Lung (tissue), 13 donors: ENCODE results near the gene DNPEP. TPM values are rescaled to one million over a fixed set of nuclear protein-coding genes. Genes with fewer than 3 reads are reported as not detected.

Experiments used
- ATAC-seq: fragments of 200-7000 bp; cut with Tn5 transposase; one replicate; pipeline ENCODE4 v1.9.1; 2020; ENCODE audit warnings: moderate number of reproducible peaks; ENCODE audit not compliant: insufficient read depth, low FRiP score
- DNase-seq, 3 donors: peaks; one replicate each; pipeline ENCODE4 v3.0.0-alpha.2; 2013 to 2017
- H3K27ac ChIP-seq, 2 donors: one replicate each; pipeline ENCODE4 v1.5.1; 2013; ENCODE audit warnings: mild to moderate bottlenecking in 2 of 2, moderate library complexity in 2 of 2, control low read depth in 1 of 2, inconsistent platforms in 1 of 2, low read depth in 1 of 2, low read length in 1 of 2
- H3K27me3 ChIP-seq, 3 donors: one replicate each; pipeline ENCODE4 v1.5.1; 2013; ENCODE audit warnings: low read length in 2 of 3; ENCODE audit not compliant: control insufficient read depth in 3 of 3, insufficient read depth in 3 of 3
- H3K36me3 ChIP-seq, 4 donors: one replicate each; pipeline ENCODE4 v1.5.1; 2013; ENCODE audit warnings: low read length in 4 of 4, mild to moderate bottlenecking in 1 of 4, moderate library complexity in 1 of 4; ENCODE audit not compliant: control insufficient read depth in 4 of 4, insufficient read depth in 4 of 4
- H3K4me1 ChIP-seq, 5 donors: one replicate each; pipeline ENCODE4 v1.5.1; 2013; ENCODE audit warnings: low read length in 5 of 5, mild to moderate bottlenecking in 2 of 5, moderate library complexity in 1 of 5; ENCODE audit not compliant: control insufficient read depth in 5 of 5, insufficient read depth in 5 of 5
- H3K4me3 ChIP-seq: one replicate; pipeline ENCODE4 v1.5.1; 2013; ENCODE audit warnings: mild to moderate bottlenecking, control low read depth, moderate library complexity
- H3K9ac ChIP-seq, 2 donors: one replicate each; pipeline ENCODE4 v1.5.1; 2013; ENCODE audit warnings: low read length in 2 of 2, control low read depth in 1 of 2; ENCODE audit not compliant: insufficient read depth in 1 of 2
- H3K9me3 ChIP-seq, 4 donors: one replicate each; pipeline ENCODE4 v1.5.1; 2013; ENCODE audit warnings: low read length in 3 of 4, mild to moderate bottlenecking in 1 of 4, moderate library complexity in 1 of 4; ENCODE audit not compliant: control insufficient read depth in 4 of 4, insufficient read depth in 3 of 4
- CTCF ChIP-seq: IDR thresholded peaks from 2 replicates; pipeline ENCODE4 v1.5.1; 2012; ENCODE audit warnings: mild to moderate bottlenecking; ENCODE audit errors: control extremely low read depth, extremely low read depth
- WGBS, 2 donors: extraction: QIAGEN DNeasy Blood & Tissue Kit; methylation state at CpG; one replicate each; pipeline ENCODE4 v1.1.7; 2013; 5-methylcytosine and 5-hydroxymethylcytosine counted together
- polyA plus RNA-seq, 2 donors: library from polyadenylated mRNA; stranded (reverse); fragments of 200-250 nt; gene quantifications; one replicate each; pipeline ENCODE4 v1.2.1, GENCODE V29; 2013
- small RNA-seq: library from RNA; depleted of rRNA; stranded (forward); fragments of <200 nt; gene quantifications from one replicate; pipeline ENCODE3, GENCODE V24; 2014; ENCODE audit warnings: low replicate concordance
- total RNA-seq, 2 donors: library from RNA; depleted of rRNA in 1 of 2; stranded (reverse); fragments of >200 nt in 1 of 2; gene quantifications; one replicate each; pipeline ENCODE4 v1.2.1, GENCODE V29; 2014 to 2021
- donor health status: control.
- donor health status: control.
- donor health status: Bipolar disorder and iron deficiency.
- donor health status: healthy.
- donor health status: DM: yes; HTN: yes; CAD: no.

The DNPEP gene
- total and polyA plus RNA-seq, 4 donors = 73.7 to 89.7 (median 80.8) TPM

DNA sequence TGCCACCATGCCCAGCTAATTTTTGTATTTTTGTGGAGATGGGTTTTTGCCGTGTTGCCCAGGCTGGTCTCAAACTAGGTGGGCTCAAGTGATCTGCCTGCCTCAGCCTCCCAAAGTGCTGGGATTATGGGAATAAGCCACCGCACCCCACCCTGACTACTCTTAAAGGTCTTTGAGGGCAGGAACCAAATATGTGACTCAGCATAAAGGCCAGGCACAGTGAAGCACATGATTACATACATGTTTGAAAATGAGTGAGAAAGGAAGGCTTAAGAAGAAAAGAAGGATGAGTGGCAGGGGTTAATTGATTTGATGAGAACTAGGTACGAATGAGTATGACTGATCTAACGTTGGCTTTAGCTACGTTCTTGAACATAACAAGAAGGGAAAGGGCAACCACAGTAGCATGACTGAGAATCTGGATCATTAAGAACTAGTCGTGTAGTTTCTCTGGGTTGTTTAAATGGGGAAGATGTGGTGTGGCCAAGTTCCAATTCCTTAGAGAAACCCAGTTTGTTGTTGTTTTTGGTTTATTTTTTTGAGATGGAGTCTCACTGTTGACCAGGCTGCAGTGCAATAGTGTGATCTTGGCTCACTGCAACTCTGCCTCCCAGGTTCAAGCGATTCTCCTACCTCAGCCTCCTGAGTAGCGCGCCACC is 61.9 kb downstream of the DNPEP start:
- Histone ChIP-seq H3K9me3 (peaks cover 0 to 2% (median 0%) of the 10 kb centered on the region in 4 donors), H3K36me3 (no peaks in the 10 kb centered on the region), H3K27me3 (peaks cover 2 to 17% (median 4%) of the 10 kb centered on the region in 3 donors), H3K27ac (no peak overlapping the region), H3K4me1 (no peaks in the 10 kb centered on the region), H3K9ac (no peak overlapping the region), H3K4me3 (no peak overlapping the region)
- TF ChIP-seq CTCF = no peak
- 58 to 63% methylated on average over 9 of the region's 9 CpGs for WGBS, 2 donors
- no peak for ATAC-seq
- no peak for DNase-seq

- no peak overlapping the region for H3K9ac ChIP-seq
- peaks cover 0 to 2% (median 0%) of the 10 kb centered on the region in 4 donors for H3K9me3 ChIP-seq
- DNase-seq (no peak), ATAC-seq (no peak)
- TF ChIP-seq CTCF = no peak
- no peaks in the 10 kb centered on the region for H3K4me1 ChIP-seq
- H3K4me3 ChIP-seq = no peak overlapping the region
- no peaks in the 10 kb centered on the region for H3K36me3 ChIP-seq
- WGBS, 2 donors = 88 to 92% methylated on average over 4 of the region's 4 CpGs
- H3K27me3 ChIP-seq = peaks cover 2 to 16% (median 4%) of the 10 kb centered on the region in 3 donors
- H3K27ac ChIP-seq = no peak overlapping the region
Measured at GRCh38 chr2:219325136-219325535, 62.6 kb downstream of the DNPEP start.

DNA sequence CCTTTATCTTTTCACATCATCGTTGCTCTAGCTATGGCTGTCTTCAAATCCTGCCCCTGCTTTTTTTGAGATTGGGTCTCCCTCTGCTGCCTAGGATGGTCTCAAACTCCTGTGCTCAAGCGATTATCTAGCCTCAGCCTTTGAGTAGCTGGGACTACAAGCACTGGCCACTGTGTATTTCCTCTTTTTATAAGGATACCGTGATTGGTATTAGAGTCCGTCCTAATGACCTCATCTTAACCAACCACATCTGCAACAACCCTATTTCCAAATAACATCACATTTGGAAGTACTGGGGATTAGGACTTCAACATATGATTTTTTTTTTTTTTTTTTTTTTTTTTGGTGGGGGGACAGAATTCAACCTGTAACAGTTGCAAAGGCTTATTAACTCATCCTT is 64.3 kb downstream of the DNPEP start:
- ATAC-seq = no peak
- 55 to 66% methylated on average over 4 of the region's 4 CpGs for WGBS, 2 donors
- no peak for TF ChIP-seq CTCF
- Histone ChIP-seq H3K9ac (no peak overlapping the region), H3K27me3 (peaks cover 0 to 13% (median 4%) of the 10 kb centered on the region in 3 donors), H3K27ac (no peak overlapping the region), H3K4me1 (no peaks in the 10 kb centered on the region), H3K4me3 (no peak overlapping the region), H3K9me3 (no peaks in the 10 kb centered on the region), H3K36me3 (no peaks in the 10 kb centered on the region)
- DNase-seq = no peak

Small RNAs within 50 kb of the gene (small RNA-seq; reads per million reads assigned to genes)
- not detected for gene AC053503.3

Other genes with a start within 250 kb of the DNPEP start
- 10 to 100 TPM; 13.3 to 21.1 TPM for gene NHEJ1, start 227.1 kb downstream of the DNPEP start, total RNA-seq
- 10 to 100 TPM in 1 of 2 donors, 1 to 10 TPM in 1; 8.4 to 11.7 TPM for gene NHEJ1, start 227.1 kb downstream of the DNPEP start, polyA plus RNA-seq
- gene SLC23A3, start 217.9 kb downstream of the DNPEP start, total RNA-seq = 1 to 10 TPM; 2.0 to 2.5 TPM
- 1 to 10 TPM in 1 of 2 donors, under 1 TPM in 1; 0.80 to 1.7 TPM for gene SLC23A3, start 217.9 kb downstream of the DNPEP start, polyA plus RNA-seq
- gene CNPPD1, start 211.0 kb downstream of the DNPEP start, total RNA-seq = 10 to 100 TPM; 27.5 to 66.9 TPM
- gene CNPPD1, start 211.0 kb downstream of the DNPEP start, polyA plus RNA-seq = 10 to 100 TPM; 37.2 to 60.1 TPM
- 10 to 100 TPM; 42.1 to 80.6 TPM for gene RETREG2, start 209.6 kb downstream of the DNPEP start, total RNA-seq
- 10 to 100 TPM; 46.8 to 56.6 TPM for gene RETREG2, start 209.6 kb downstream of the DNPEP start, polyA plus RNA-seq
- 10 to 100 TPM; 28.2 to 41.4 TPM for gene ZFAND2B, start 181.1 kb downstream of the DNPEP start, total RNA-seq
- gene ZFAND2B, start 181.1 kb downstream of the DNPEP start, polyA plus RNA-seq = 10 to 100 TPM; 37.7 to 45.1 TPM
- gene ABCB6, start 169.0 kb downstream of the DNPEP start, total RNA-seq = 10 to 100 TPM; 17.2 to 40.4 TPM
- gene ABCB6, start 169.0 kb downstream of the DNPEP start, polyA plus RNA-seq = 10 to 100 TPM; 27.7 to 49.4 TPM
- 10 to 100 TPM; 49.1 TPM for gene ATG9A, start 158.3 kb downstream of the DNPEP start, total RNA-seq
- 10 to 100 TPM; 22.5 to 36.1 TPM for gene ATG9A, start 158.3 kb downstream of the DNPEP start, polyA plus RNA-seq
- gene ANKZF1, start 158.1 kb downstream of the DNPEP start, total RNA-seq = 100 to 1,000 TPM in 1 of 2 donors, 10 to 100 TPM in 1; 40.1 to 101 TPM
- 10 to 100 TPM; 22.3 to 28.4 TPM for gene ANKZF1, start 158.1 kb downstream of the DNPEP start, polyA plus RNA-seq
- gene GLB1L, start 142.5 kb downstream of the DNPEP start, total RNA-seq = 10 to 100 TPM; 18.1 to 18.7 TPM
- 1 to 10 TPM; 7.5 to 9.1 TPM for gene GLB1L, start 142.5 kb downstream of the DNPEP start, polyA plus RNA-seq
- gene STK16, start 142.4 kb downstream of the DNPEP start, total RNA-seq = 10 to 100 TPM; 16.2 to 25.7 TPM
- gene STK16, start 142.4 kb downstream of the DNPEP start, polyA plus RNA-seq = 10 to 100 TPM; 25.2 to 50.5 TPM
- 10 to 100 TPM in 1 of 2 donors, 1 to 10 TPM in 1; 5.7 to 20.3 TPM for gene TUBA4B, start 134.7 kb downstream of the DNPEP start, total RNA-seq
- 10 to 100 TPM in 1 of 2 donors, 1 to 10 TPM in 1; 8.7 to 12.2 TPM for gene TUBA4B, start 134.7 kb downstream of the DNPEP start, polyA plus RNA-seq
- 10 to 100 TPM; 15.6 to 37.9 TPM for gene TUBA4A, start 134.0 kb downstream of the DNPEP start, total RNA-seq
- gene TUBA4A, start 134.0 kb downstream of the DNPEP start, polyA plus RNA-seq = 10 to 100 TPM; 48.1 to 82.1 TPM
- gene DNAJB2, start 108.5 kb downstream of the DNPEP start, total RNA-seq = 10 to 100 TPM; 77.3 to 79.6 TPM
- gene DNAJB2, start 108.5 kb downstream of the DNPEP start, polyA plus RNA-seq = 10 to 100 TPM; 63.7 to 73.4 TPM
- gene PTPRN, start 78.5 kb downstream of the DNPEP start, total RNA-seq = 1 to 10 TPM in 1 of 2 donors, under 1 TPM in 1; 0.21 to 2.6 TPM
- under 1 TPM; 0.11 to 0.22 TPM for gene PTPRN, start 78.5 kb downstream of the DNPEP start, polyA plus RNA-seq
- gene RESP18, start 55.2 kb downstream of the DNPEP start, total RNA-seq = not detected
- gene RESP18, start 55.2 kb downstream of the DNPEP start, polyA plus RNA-seq = not detected
- gene DES, start 30.5 kb upstream of the DNPEP start, total RNA-seq = 10 to 100 TPM; 23.9 to 88.7 TPM
- gene DES, start 30.5 kb upstream of the DNPEP start, polyA plus RNA-seq = 100 to 1,000 TPM in 1 of 2 donors, 10 to 100 TPM in 1; 27.2 to 108 TPM
- 10 to 100 TPM in 1 of 2 donors, 1 to 10 TPM in 1; 8.7 to 15.6 TPM for gene SPEG, start 46.9 kb upstream of the DNPEP start, total RNA-seq
- gene SPEG, start 46.9 kb upstream of the DNPEP start, polyA plus RNA-seq = 10 to 100 TPM in 1 of 2 donors, 1 to 10 TPM in 1; 3.7 to 10.5 TPM
- gene GMPPA, start 111.0 kb upstream of the DNPEP start, total RNA-seq = 10 to 100 TPM; 18.8 to 48.9 TPM
- gene GMPPA, start 111.0 kb upstream of the DNPEP start, polyA plus RNA-seq = 10 to 100 TPM; 30.7 to 46.6 TPM
- gene ASIC4, start 126.6 kb upstream of the DNPEP start, total RNA-seq = under 1 TPM; 0.26 to 0.43 TPM
- gene ASIC4, start 126.6 kb upstream of the DNPEP start, polyA plus RNA-seq = under 1 TPM; 0.02 TPM
- 10 to 100 TPM; 42.7 to 89.6 TPM for gene CHPF, start 155.9 kb upstream of the DNPEP start, total RNA-seq
- gene CHPF, start 155.9 kb upstream of the DNPEP start, polyA plus RNA-seq = 10 to 100 TPM; 44.6 to 71.6 TPM
- 1 to 10 TPM; 1.3 to 7.1 TPM for gene TMEM198, start 156.1 kb upstream of the DNPEP start, total RNA-seq
- gene TMEM198, start 156.1 kb upstream of the DNPEP start, polyA plus RNA-seq = 1 to 10 TPM; 3.9 to 4.7 TPM
- gene OBSL1, start 183.6 kb upstream of the DNPEP start, total RNA-seq = 10 to 100 TPM; 69.6 to 75.2 TPM
- 10 to 100 TPM; 34.0 to 58.4 TPM for gene OBSL1, start 183.6 kb upstream of the DNPEP start, polyA plus RNA-seq
- gene INHA, start 184.4 kb upstream of the DNPEP start, total RNA-seq = under 1 TPM in 1 of 2 donors, not detected in 1; 0.58 TPM
- gene INHA, start 184.4 kb upstream of the DNPEP start, polyA plus RNA-seq = under 1 TPM; 0.47 to 0.98 TPM
- gene STK11IP, start 209.9 kb upstream of the DNPEP start, total RNA-seq = 10 to 100 TPM; 21.5 to 46.0 TPM
- gene STK11IP, start 209.9 kb upstream of the DNPEP start, polyA plus RNA-seq = 10 to 100 TPM; 21.7 to 24.5 TPM
- gene SLC4A3, start 239.7 kb upstream of the DNPEP start, total RNA-seq = 1 to 10 TPM; 1.8 to 3.2 TPM
- under 1 TPM; 0.59 to 0.63 TPM for gene SLC4A3, start 239.7 kb upstream of the DNPEP start, polyA plus RNA-seq